ENCODE measurements around the gene SUPT5H.

DNA sequence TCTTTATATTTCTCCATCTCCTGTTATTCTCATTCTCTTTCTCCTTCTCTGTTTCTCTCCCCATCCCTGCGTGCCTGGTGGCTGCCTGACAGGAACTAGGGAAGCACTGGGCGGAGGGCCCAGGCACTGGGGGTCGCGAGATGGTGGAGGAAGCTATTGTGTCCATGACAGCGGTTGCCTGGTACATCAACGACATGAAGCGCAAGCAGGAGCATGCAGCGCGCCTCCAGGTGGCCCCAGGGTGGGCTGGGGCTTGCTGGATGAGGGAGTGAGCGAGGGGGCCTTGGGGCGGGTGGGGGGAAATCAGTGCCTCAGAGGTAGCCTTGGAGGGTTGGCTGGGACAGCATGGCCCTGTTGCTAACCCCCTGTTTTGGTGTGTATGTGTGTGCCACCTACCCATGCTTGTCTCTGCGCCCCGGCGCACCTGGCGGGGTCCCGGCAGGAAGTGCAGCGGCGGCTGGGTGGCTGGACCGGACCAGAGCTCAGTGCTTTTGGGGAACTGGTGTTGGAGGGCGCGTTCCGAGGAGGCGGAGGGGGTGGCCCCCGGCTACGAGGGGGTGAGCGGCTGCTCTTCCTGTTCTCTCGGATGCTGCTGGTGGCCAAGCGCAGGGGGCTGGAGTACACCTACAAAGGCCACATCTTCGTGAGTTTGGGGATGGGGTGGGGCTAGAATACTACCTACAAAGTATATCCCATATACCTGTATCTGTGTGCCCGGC lies 27.8 kb upstream of the SUPT5H start:
- TF ChIP-seq, protein P1, sequence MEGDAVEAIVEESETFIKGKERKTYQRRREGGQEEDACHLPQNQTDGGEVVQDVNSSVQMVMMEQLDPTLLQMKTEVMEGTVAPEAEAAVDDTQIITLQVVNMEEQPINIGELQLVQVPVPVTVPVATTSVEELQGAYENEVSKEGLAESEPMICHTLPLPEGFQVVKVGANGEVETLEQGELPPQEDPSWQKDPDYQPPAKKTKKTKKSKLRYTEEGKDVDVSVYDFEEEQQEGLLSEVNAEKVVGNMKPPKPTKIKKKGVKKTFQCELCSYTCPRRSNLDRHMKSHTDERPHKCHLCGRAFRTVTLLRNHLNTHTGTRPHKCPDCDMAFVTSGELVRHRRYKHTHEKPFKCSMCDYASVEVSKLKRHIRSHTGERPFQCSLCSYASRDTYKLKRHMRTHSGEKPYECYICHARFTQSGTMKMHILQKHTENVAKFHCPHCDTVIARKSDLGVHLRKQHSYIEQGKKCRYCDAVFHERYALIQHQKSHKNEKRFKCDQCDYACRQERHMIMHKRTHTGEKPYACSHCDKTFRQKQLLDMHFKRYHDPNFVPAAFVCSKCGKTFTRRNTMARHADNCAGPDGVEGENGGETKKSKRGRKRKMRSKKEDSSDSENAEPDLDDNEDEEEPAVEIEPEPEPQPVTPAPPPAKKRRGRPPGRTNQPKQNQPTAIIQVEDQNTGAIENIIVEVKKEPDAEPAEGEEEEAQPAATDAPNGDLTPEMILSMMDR (IDR thresholded peaks at IDR 0.05; ENCODE audit: low read depth, low read length), result no peak
- TF ChIP-seq EZH2phosphoT487 (IDR thresholded peaks at IDR 0.05; ENCODE audit: low read depth), result no peak
